ENCODE data around the gene PTPRT.

Gene PTPRT

DNA sequence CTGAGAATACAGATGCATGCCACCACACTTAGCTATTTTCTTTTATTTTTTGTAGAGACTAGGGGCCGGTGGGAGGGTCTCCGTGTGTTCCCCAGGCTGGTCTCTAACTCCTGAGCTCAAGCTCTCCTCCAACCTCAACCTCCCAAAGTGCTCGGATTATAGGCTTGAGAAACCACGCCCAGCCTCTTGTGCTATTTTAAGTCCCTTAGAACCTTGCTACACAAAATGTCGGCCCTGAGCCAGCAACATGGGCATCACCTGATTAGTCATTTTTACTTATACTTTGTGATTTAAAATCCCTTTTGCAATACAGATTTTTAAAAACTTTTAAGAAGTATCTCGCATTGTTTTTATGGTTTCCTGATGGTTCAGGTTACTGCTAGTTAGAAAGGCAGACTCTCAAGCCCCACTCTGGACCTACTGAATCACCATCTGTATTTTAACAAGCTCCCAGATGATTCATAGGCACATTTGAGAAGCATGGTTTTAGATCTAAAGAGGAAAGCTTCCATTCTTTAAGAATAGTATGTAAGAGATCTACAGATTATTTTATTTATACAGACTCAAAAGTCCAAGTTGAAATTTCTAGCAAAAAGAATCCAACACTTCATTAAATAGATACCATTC lies 186.3 kb downstream of the PTPRT start:
- no peak for DNase-seq
- H2AFZ ChIP-seq (ENCODE audit: low read length), result no peak overlapping the region
- no peaks in the 10 kb centered on the region for H3K27me3 ChIP-seq (replicated peaks; ENCODE audit: insufficient read depth, low read length)
- H3K4me3 ChIP-seq (ENCODE audit: low read length), result no peak overlapping the region
- no peaks in the 10 kb centered on the region for H4K20me1 ChIP-seq (ENCODE audit: insufficient read depth, low read length)
- no peak overlapping the region for H3K27ac ChIP-seq (ENCODE audit: low read length)
- H3K36me3 ChIP-seq (replicated peaks; ENCODE audit: insufficient read depth, low read length), result no peaks in the 10 kb centered on the region
- no peak overlapping the region for H3K9ac ChIP-seq (ENCODE audit: low read length)
- H3F3A ChIP-seq (ENCODE audit: insufficient read depth, low read length), result no peaks in the 10 kb centered on the region
- no peaks in the 10 kb centered on the region for H3K9me3 ChIP-seq (replicated peaks; ENCODE audit: insufficient read depth, low read length)
- H3K4me2 ChIP-seq (ENCODE audit: low read depth, low read length), result no peak overlapping the region
- H3K4me1 ChIP-seq (ENCODE audit: low read length), result no peaks in the 10 kb centered on the region
- no peak for TF ChIP-seq EZH2 (optimal IDR thresholded peaks at IDR 0.05; ENCODE audit: low read depth, low read length)
- no peak for TF ChIP-seq EZH2phosphoT487 (IDR thresholded peaks at IDR 0.05; ENCODE audit: low read length)
- TF ChIP-seq, protein P1, sequence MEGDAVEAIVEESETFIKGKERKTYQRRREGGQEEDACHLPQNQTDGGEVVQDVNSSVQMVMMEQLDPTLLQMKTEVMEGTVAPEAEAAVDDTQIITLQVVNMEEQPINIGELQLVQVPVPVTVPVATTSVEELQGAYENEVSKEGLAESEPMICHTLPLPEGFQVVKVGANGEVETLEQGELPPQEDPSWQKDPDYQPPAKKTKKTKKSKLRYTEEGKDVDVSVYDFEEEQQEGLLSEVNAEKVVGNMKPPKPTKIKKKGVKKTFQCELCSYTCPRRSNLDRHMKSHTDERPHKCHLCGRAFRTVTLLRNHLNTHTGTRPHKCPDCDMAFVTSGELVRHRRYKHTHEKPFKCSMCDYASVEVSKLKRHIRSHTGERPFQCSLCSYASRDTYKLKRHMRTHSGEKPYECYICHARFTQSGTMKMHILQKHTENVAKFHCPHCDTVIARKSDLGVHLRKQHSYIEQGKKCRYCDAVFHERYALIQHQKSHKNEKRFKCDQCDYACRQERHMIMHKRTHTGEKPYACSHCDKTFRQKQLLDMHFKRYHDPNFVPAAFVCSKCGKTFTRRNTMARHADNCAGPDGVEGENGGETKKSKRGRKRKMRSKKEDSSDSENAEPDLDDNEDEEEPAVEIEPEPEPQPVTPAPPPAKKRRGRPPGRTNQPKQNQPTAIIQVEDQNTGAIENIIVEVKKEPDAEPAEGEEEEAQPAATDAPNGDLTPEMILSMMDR (IDR thresholded peaks at IDR 0.05; ENCODE audit: low read length), result no peak
- no peaks in the 10 kb centered on the region for H3K9me2 ChIP-seq (replicated peaks; ENCODE audit: insufficient read depth, low read length)
- H3K79me2 ChIP-seq (ENCODE audit: low read length), result no peaks in the 10 kb centered on the region

DNA sequence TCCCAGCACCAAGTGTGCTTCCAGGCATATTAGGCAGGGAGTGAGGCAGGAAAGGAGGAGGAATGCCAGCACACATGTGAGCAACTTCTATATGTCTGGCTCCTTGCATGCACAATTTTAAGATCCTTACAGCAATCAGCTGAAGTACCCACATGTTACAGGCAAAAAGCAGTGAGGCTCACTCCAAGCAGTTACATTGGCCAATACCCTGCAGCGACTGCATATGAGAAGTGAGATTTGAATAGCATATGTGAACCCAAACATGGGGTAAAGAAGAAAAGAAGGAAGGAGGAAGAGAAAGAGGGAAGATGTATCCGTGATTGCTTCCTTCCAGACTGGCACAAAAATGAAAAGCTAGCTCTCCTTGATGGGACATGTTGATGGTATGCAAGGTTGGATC lies 193.6 kb downstream of the PTPRT start:
- Histone ChIP-seq H3K9ac (ENCODE audit: low read length) (no peak overlapping the region), H3K27ac (ENCODE audit: low read length) (no peak overlapping the region), H3K4me1 (ENCODE audit: low read length) (no peaks in the 10 kb centered on the region), H3F3A (ENCODE audit: insufficient read depth, low read length) (no peaks in the 10 kb centered on the region), H3K9me2 (replicated peaks; ENCODE audit: insufficient read depth, low read length) (no peaks in the 10 kb centered on the region), H3K36me3 (replicated peaks; ENCODE audit: insufficient read depth, low read length) (no peaks in the 10 kb centered on the region), H4K20me1 (ENCODE audit: insufficient read depth, low read length) (no peaks in the 10 kb centered on the region), H3K79me2 (ENCODE audit: low read length) (no peaks in the 10 kb centered on the region), H3K4me2 (ENCODE audit: low read depth, low read length) (no peak overlapping the region), H2AFZ (ENCODE audit: low read length) (no peak overlapping the region), H3K27me3 (replicated peaks; ENCODE audit: insufficient read depth, low read length) (no peaks in the 10 kb centered on the region), H3K4me3 (ENCODE audit: low read length) (no peak overlapping the region), H3K9me3 (replicated peaks; ENCODE audit: insufficient read depth, low read length) (no peaks in the 10 kb centered on the region)
- no peak for TF ChIP-seq EZH2phosphoT487 (IDR thresholded peaks at IDR 0.05; ENCODE audit: low read length)
- TF ChIP-seq, protein P1 (IDR thresholded peaks at IDR 0.05; ENCODE audit: low read length), result no peak
- TF ChIP-seq EZH2 (optimal IDR thresholded peaks at IDR 0.05; ENCODE audit: low read depth, low read length), result no peak
- DNase-seq, result no peak

DNA sequence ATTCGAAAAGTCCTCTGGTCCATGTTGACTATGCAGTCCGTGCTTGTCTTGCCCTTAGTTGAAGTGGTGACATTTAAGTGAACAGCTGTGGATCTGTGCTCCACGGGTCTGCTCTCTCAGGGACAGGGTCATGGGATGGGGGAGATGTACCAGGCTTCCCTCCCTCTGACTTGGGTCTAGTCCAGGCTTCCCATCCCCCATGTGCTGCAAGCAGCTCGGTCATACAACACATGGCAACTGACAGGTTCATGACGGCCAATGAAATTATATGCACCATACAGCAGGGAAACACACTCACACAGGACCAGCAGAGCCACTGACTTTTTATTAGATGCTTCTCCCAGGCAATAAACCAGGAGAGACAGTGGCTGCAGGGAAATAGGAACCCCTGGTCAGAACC lies 201.4 kb downstream of the PTPRT start:
- Histone ChIP-seq H3K36me3 (replicated peaks; ENCODE audit: insufficient read depth, low read length) (no peaks in the 10 kb centered on the region), H3K9ac (ENCODE audit: low read length) (no peak overlapping the region), H3K27me3 (replicated peaks; ENCODE audit: insufficient read depth, low read length) (no peaks in the 10 kb centered on the region), H3K4me1 (ENCODE audit: low read length) (no peaks in the 10 kb centered on the region), H3K27ac (ENCODE audit: low read length) (no peak overlapping the region), H3F3A (ENCODE audit: insufficient read depth, low read length) (no peaks in the 10 kb centered on the region), H2AFZ (ENCODE audit: low read length) (no peak overlapping the region), H3K4me3 (ENCODE audit: low read length) (no peak overlapping the region), H3K9me3 (replicated peaks; ENCODE audit: insufficient read depth, low read length) (no peaks in the 10 kb centered on the region), H3K9me2 (replicated peaks; ENCODE audit: insufficient read depth, low read length) (no peaks in the 10 kb centered on the region), H4K20me1 (ENCODE audit: insufficient read depth, low read length) (no peaks in the 10 kb centered on the region), H3K4me2 (ENCODE audit: low read depth, low read length) (no peak overlapping the region), H3K79me2 (ENCODE audit: low read length) (no peaks in the 10 kb centered on the region)
- TF ChIP-seq EZH2phosphoT487 (IDR thresholded peaks at IDR 0.05; ENCODE audit: low read length), result no peak
- TF ChIP-seq, protein P1 (IDR thresholded peaks at IDR 0.05; ENCODE audit: low read length), result no peak
- no peak for TF ChIP-seq EZH2 (optimal IDR thresholded peaks at IDR 0.05; ENCODE audit: low read depth, low read length)
- DNase-seq, result no peak

All from MM.1S (cell line).